K562 (cell line): ENCODE measurements around the gene MOGAT2. TPM values are rescaled to one million over a fixed set of nuclear protein-coding genes. Genes with fewer than 3 reads are reported as not detected.

Experiments used
- ATAC-seq: fragments of 200-7000 bp; cut with Tn5 transposase; 3 replicates; pipeline ENCODE4 v1.9.1; 2020; ENCODE audit warnings: moderate library complexity
- BruUV-seq: library from RNA; stranded (reverse); fragments of 400-500 nt; replicated peaks from 2 replicates; lab custom pipeline; 2021; lab: Mats Ljungman, UMichigan
- CTCF ChIA-PET: fragments of 300-600 bp; formaldehyde crosslinking; extraction: SDS; loops from one replicate; lab custom pipeline; 2021; ENCODE audit warnings: low intra/inter-chr PET ratio; lab: Yijun Ruan, JAX
- POLR2A ChIA-PET: fragments of 300-600, 350-650 bp; sonication (Branson Sonifier 250); formaldehyde crosslinking; extraction: SDS; loops from one replicate; lab custom pipeline; 2021; ENCODE audit warnings: antibody characterized with exemption, inconsistent platforms; lab: Yijun Ruan, JAX
- DNase-seq, 4 experiments: peaks; one replicate each; pipeline versions ENCODE4 v3.0.0 to v3.0.0-alpha.2; 2011 to 2018; ENCODE audit warnings: low spot score in 3 of 4, mixed read lengths in 3 of 4; ENCODE audit errors: extremely low read depth in 1 of 4
- FAIRE-seq: peaks from 2 replicates; lab custom pipeline; 2011; peaks lifted over from hg19 to GRCh38; lab: Jason Lieb, UNC
- H2AFZ ChIP-seq: 2 replicates; pipeline ENCODE4 v1.6.0; 2011; ENCODE audit warnings: low read depth, low read length, control low read depth, inconsistent platforms
- H3K27ac ChIP-seq: fragments of 200-600 bp; 3 replicates; pipeline ENCODE4 v1.8.0; 2011; ENCODE audit warnings: low read depth, mild to moderate bottlenecking, control low read depth, inconsistent platforms, low read length, moderate library complexity, mixed read lengths; ENCODE audit errors: extremely low read depth
- H3K27me3 ChIP-seq, 2 experiments: fragments of 300-600 bp in 1 of 2; 2 replicates in 1 of 2; 3 replicates in 1 of 2; pipeline versions ENCODE4 v1.6.0 to v1.8.0; 2011; ENCODE audit warnings: inconsistent platforms in 2 of 2, low read length in 2 of 2, mild to moderate bottlenecking in 1 of 2, mixed read lengths in 1 of 2, moderate library complexity in 1 of 2; ENCODE audit not compliant: control insufficient read depth in 2 of 2, insufficient read depth in 2 of 2
- H3K36me3 ChIP-seq: fragments of 300-600 bp; 3 replicates; pipeline ENCODE4 v1.8.0; 2011; ENCODE audit warnings: mild to moderate bottlenecking, low read length, inconsistent platforms; ENCODE audit not compliant: control insufficient read depth, insufficient read depth
- H3K4me1 ChIP-seq, 2 experiments: fragments of 200-600 bp in 1 of 2; replicated peaks in 1 of 2; 2 replicates in 1 of 2; 3 replicates in 1 of 2; pipeline versions ENCODE4 v1.5.1 to v1.8.0; 2011; ENCODE audit warnings: inconsistent platforms in 2 of 2, low read length in 2 of 2, mild to moderate bottlenecking in 1 of 2, mixed read lengths in 1 of 2, moderate library complexity in 1 of 2; ENCODE audit not compliant: control insufficient read depth in 2 of 2, insufficient read depth in 2 of 2
- H3K4me2 ChIP-seq: 2 replicates; pipeline ENCODE4 v1.6.1; 2011; ENCODE audit warnings: low read length, control low read depth, inconsistent platforms, mixed read lengths; ENCODE audit not compliant: insufficient read depth
- H3K4me3 ChIP-seq: fragments of 200-600 bp; sonication (generic), shearing (Covaris generic); 2 replicates; pipeline ENCODE4 v1.5.1; 2016; ENCODE audit warnings: control low read depth, inconsistent platforms
- H3K79me2 ChIP-seq: fragments of 200-600 bp; 3 replicates; pipeline ENCODE4 v1.8.0; 2011; ENCODE audit warnings: low read length, inconsistent platforms; ENCODE audit not compliant: control insufficient read depth, insufficient read depth
- H3K9ac ChIP-seq, 2 experiments: 2 replicates each; pipeline versions ENCODE4 v1.6.0 to v1.6.1; 2011; ENCODE audit warnings: low read depth in 2 of 2, low read length in 2 of 2, control low read depth in 1 of 2, inconsistent platforms in 1 of 2, mild to moderate bottlenecking in 1 of 2, mixed read lengths in 1 of 2; ENCODE audit not compliant: insufficient read depth in 1 of 2
- H3K9me1 ChIP-seq: one replicate; pipeline ENCODE4 v1.6.0; 2011; ENCODE audit warnings: inconsistent platforms, mild to moderate bottlenecking, low read length, moderate library complexity; ENCODE audit not compliant: control insufficient read depth, insufficient read depth
- H3K9me3 ChIP-seq: replicated peaks from 2 replicates; pipeline ENCODE4 v1.5.1; 2011; ENCODE audit warnings: low read depth, low read length, inconsistent platforms; ENCODE audit not compliant: control insufficient read depth, insufficient read depth
- H4K20me1 ChIP-seq: replicated peaks from 2 replicates; pipeline ENCODE4 v1.6.1; 2011; ENCODE audit warnings: low read length, inconsistent platforms, mixed read lengths; ENCODE audit not compliant: control insufficient read depth, insufficient read depth
- BDP1 ChIP-seq: IDR thresholded peaks from 3 replicates; pipeline ENCODE4 v1.6.1; 2011; ENCODE audit not compliant: insufficient read length, insufficient read depth
- L3MBTL2 ChIP-seq: fragments of 450-650 bp; IDR thresholded peaks from 2 replicates; pipeline ENCODE4 v1.6.1; 2016; ENCODE audit warnings: mild to moderate bottlenecking, moderate library complexity
- ZNF347 ChIP-seq: fragments of 450-650 bp; formaldehyde crosslinking; IDR thresholded peaks from 2 replicates; pipeline ENCODE4 v1.4.0; 2020; ENCODE audit warnings: low read depth, mild to moderate bottlenecking, moderate library complexity
- ZNF41 ChIP-seq: fragments of 250-450 bp; sonication (Bioruptor Pico); conservative IDR thresholded peaks from 2 replicates; pipeline ENCODE4 v1.4.0; 2020; ENCODE audit warnings: mild to moderate bottlenecking
- ZNF717 ChIP-seq: fragments of 250-450 bp; sonication (Bioruptor Pico); IDR thresholded peaks from 2 replicates; pipeline ENCODE4 v1.5.0; 2021
- WGBS: fragments of 100-300 bp; shearing (Covaris generic); methylation state at CpG from one replicate; pipeline ENCODE4 v1.1.6; 2016; ENCODE audit warnings: low coverage, mixed read lengths; ENCODE audit not compliant: insufficient coverage; ENCODE audit errors: missing lambda C conversion rate; 5-methylcytosine and 5-hydroxymethylcytosine counted together
- in situ Hi-C: fragments of 300-500 bp; cut with MboI; formaldehyde crosslinking; loops from 4 replicates; pipeline ENCODE4 v1.15.0; 2018; ENCODE audit warnings: inconsistent platforms, mixed read lengths
- intact Hi-C: fragments of 100-400 bp; cut with micrococcal nuclease; formaldehyde crosslinking; loops from 2 replicates; pipeline ENCODE4 v1.14.2; 2022
- polyA plus RNA-seq, 8 experiments: library from polyadenylated mRNA; depleted of rRNA in 4 of 8; stranded (reverse) in 5 of 8; unstranded in 3 of 8; fragments of >200 nt; fragmentation: Nextera tagmentation in 2 of 8; fragmentation: Illumina TruSeq in 1 of 8; extraction: Ambion mirVana in 2 of 8; extraction: Trizol in 1 of 8; gene quantifications; 2 replicates each; pipeline versions ENCODE4 v1.2.1 to v1.2.3, GENCODE V29; 2011 to 2014; ENCODE audit warnings: inconsistent platforms in 1 of 8, missing spikeins in 1 of 8
- total RNA-seq, 7 experiments: library from RNA; depleted of rRNA in 6 of 7; stranded (reverse); fragments of >200 nt in 6 of 7; fragmentation: Illumina TruSeq in 2 of 7; extraction: Trizol in 2 of 7; gene quantifications; 2 replicates each; pipeline versions ENCODE4 v1.2.1 to v1.2.3, GENCODE V29; 2011 to 2021; ENCODE audit warnings: low replicate concordance in 1 of 7
- TF ChIP-seq, protein P1 (sequence below): IDR thresholded peaks from 3 replicates; pipeline ENCODE4 v1.6.1; 2011; ENCODE audit warnings: borderline replicate concordance, mild to moderate bottlenecking; ENCODE audit not compliant: insufficient read length, insufficient read depth
- TF ChIP-seq, protein P2 (sequence below): fragments of 250-450 bp; sonication (Bioruptor Pico); IDR thresholded peaks from 2 replicates; pipeline ENCODE4 v1.5.0; 2020; ENCODE audit warnings: mild to moderate bottlenecking, borderline replicate concordance

Gene MOGAT2
- total and polyA plus RNA-seq, 9 of the 15 experiments (the other 6 are each of a cell fraction or from before 2014, with no cell fraction given): 0.09 TPM; not detected in 7

DNA sequence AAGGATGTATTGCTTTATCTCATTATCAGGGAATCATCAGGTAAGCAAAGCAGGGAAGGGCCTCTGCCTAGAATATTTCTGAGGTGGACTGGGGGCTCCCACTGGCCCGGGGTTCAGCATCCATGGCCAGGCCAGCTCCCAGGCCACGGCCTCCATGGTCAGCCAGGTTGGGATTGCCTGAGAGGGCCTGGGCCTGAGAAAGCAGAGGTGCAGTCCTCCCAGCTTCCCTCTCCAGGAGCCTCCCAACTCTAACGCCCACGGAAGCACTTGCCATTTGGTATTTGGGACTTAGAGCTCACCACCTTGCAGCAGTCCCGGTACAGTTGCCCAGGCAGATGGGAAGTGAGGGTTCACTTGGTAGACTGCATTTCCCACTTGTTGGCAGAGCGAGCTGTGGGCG lies 63.7 kb downstream of the MOGAT2 start:
- in situ Hi-C loops (loop anchor here (10.0 kb wide), 1 partner anchor 336 kb away; no protein-coding TSS in a partner anchor), intact Hi-C loops (no loop called here)
- no peak overlapping the region for H3K4me2 ChIP-seq
- 24% methylated on average over 7 of the region's 7 CpGs for WGBS
- H2AFZ ChIP-seq: no peak overlapping the region
- no peaks in the 10 kb centered on the region for H3K36me3 ChIP-seq
- no peaks in the 10 kb centered on the region for H3K9me3 ChIP-seq
- no peaks in the 10 kb centered on the region for H3K27me3 ChIP-seq
- H3K4me3 ChIP-seq: no peak overlapping the region
- H3K4me1 ChIP-seq: peaks cover 6% of the 10 kb centered on the region in 2 experiments; a peak in 3 of 5 replicates
- ChIA-PET CTCF (no interaction called here), POLR2A (interaction anchor here (1.2 kb wide), 1 partner anchor 11 kb away, joined by 3 read pairs; no protein-coding TSS in a partner anchor)
- H3K9me1 ChIP-seq: no peaks in the 10 kb centered on the region
- 0 out of 4 replicates have a peak overlapping the region, but pooled peaks of 1 of the 2 experiments have one; percentile 17 for H3K9ac ChIP-seq
- FAIRE-seq (no peak), ATAC-seq (no peak), DNase-seq (no peak)
- no peak overlapping the region for H3K27ac ChIP-seq
- BruUV-seq: no TSS peak
- TF ChIP-seq ZNF347 (CRISPR knock-in tag) (no peak), ZNF717 (CRISPR knock-in tag) (no peak), BDP1 (no peak), L3MBTL2 (no peak), ZNF41 (CRISPR knock-in tag) (no peak)
- TF ChIP-seq, protein P1, sequence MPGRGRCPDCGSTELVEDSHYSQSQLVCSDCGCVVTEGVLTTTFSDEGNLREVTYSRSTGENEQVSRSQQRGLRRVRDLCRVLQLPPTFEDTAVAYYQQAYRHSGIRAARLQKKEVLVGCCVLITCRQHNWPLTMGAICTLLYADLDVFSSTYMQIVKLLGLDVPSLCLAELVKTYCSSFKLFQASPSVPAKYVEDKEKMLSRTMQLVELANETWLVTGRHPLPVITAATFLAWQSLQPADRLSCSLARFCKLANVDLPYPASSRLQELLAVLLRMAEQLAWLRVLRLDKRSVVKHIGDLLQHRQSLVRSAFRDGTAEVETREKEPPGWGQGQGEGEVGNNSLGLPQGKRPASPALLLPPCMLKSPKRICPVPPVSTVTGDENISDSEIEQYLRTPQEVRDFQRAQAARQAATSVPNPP: no peak
- TF ChIP-seq, protein P2, sequence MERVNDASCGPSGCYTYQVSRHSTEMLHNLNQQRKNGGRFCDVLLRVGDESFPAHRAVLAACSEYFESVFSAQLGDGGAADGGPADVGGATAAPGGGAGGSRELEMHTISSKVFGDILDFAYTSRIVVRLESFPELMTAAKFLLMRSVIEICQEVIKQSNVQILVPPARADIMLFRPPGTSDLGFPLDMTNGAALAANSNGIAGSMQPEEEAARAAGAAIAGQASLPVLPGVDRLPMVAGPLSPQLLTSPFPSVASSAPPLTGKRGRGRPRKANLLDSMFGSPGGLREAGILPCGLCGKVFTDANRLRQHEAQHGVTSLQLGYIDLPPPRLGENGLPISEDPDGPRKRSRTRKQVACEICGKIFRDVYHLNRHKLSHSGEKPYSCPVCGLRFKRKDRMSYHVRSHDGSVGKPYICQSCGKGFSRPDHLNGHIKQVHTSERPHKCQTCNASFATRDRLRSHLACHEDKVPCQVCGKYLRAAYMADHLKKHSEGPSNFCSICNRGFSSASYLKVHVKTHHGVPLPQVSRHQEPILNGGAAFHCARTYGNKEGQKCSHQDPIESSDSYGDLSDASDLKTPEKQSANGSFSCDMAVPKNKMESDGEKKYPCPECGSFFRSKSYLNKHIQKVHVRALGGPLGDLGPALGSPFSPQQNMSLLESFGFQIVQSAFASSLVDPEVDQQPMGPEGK (CRISPR knock-in tag): no peak
- no peaks in the 10 kb centered on the region for H3K79me2 ChIP-seq
- no peaks in the 10 kb centered on the region for H4K20me1 ChIP-seq
